K562 (cell line): ENCODE data around the gene GPATCH2. TPM values are rescaled to one million over a fixed set of nuclear protein-coding genes. Genes with fewer than 3 reads are reported as not detected.
A peak's percentile ranks its signal among the peaks of the same experiment; 100 is the strongest.

Experiments used
- ATAC-seq: fragments of 200-7000 bp; cut with Tn5 transposase; 3 replicates; pipeline ENCODE4 v1.9.1; 2020; ENCODE audit warnings: moderate library complexity
- BruUV-seq: library from RNA; stranded (reverse); fragments of 400-500 nt; replicated peaks from 2 replicates; lab custom pipeline; 2021; lab: Mats Ljungman, UMichigan
- CTCF ChIA-PET: fragments of 300-600 bp; formaldehyde crosslinking; extraction: SDS; loops from one replicate; lab custom pipeline; 2021; ENCODE audit warnings: low intra/inter-chr PET ratio; lab: Yijun Ruan, JAX
- POLR2A ChIA-PET: fragments of 300-600, 350-650 bp; sonication (Branson Sonifier 250); formaldehyde crosslinking; extraction: SDS; loops from one replicate; lab custom pipeline; 2021; ENCODE audit warnings: antibody characterized with exemption, inconsistent platforms; lab: Yijun Ruan, JAX
- DNase-seq, 4 experiments: peaks; one replicate each; pipeline versions ENCODE4 v3.0.0 to v3.0.0-alpha.2; 2011 to 2018; ENCODE audit warnings: low spot score in 3 of 4, mixed read lengths in 3 of 4; ENCODE audit errors: extremely low read depth in 1 of 4
- FAIRE-seq: peaks from 2 replicates; lab custom pipeline; 2011; peaks lifted over from hg19 to GRCh38; lab: Jason Lieb, UNC
- H2AFZ ChIP-seq: 2 replicates; pipeline ENCODE4 v1.6.0; 2011; ENCODE audit warnings: low read depth, low read length, control low read depth, inconsistent platforms
- H3K27ac ChIP-seq: fragments of 200-600 bp; 3 replicates; pipeline ENCODE4 v1.8.0; 2011; ENCODE audit warnings: low read depth, mild to moderate bottlenecking, control low read depth, inconsistent platforms, low read length, moderate library complexity, mixed read lengths; ENCODE audit errors: extremely low read depth
- H3K27me3 ChIP-seq, 2 experiments: fragments of 300-600 bp in 1 of 2; 2 replicates in 1 of 2; 3 replicates in 1 of 2; pipeline versions ENCODE4 v1.6.0 to v1.8.0; 2011; ENCODE audit warnings: inconsistent platforms in 2 of 2, low read length in 2 of 2, mild to moderate bottlenecking in 1 of 2, mixed read lengths in 1 of 2, moderate library complexity in 1 of 2; ENCODE audit not compliant: control insufficient read depth in 2 of 2, insufficient read depth in 2 of 2
- H3K36me3 ChIP-seq: fragments of 300-600 bp; 3 replicates; pipeline ENCODE4 v1.8.0; 2011; ENCODE audit warnings: mild to moderate bottlenecking, low read length, inconsistent platforms; ENCODE audit not compliant: control insufficient read depth, insufficient read depth
- H3K4me1 ChIP-seq, 2 experiments: fragments of 200-600 bp in 1 of 2; replicated peaks in 1 of 2; 2 replicates in 1 of 2; 3 replicates in 1 of 2; pipeline versions ENCODE4 v1.5.1 to v1.8.0; 2011; ENCODE audit warnings: inconsistent platforms in 2 of 2, low read length in 2 of 2, mild to moderate bottlenecking in 1 of 2, mixed read lengths in 1 of 2, moderate library complexity in 1 of 2; ENCODE audit not compliant: control insufficient read depth in 2 of 2, insufficient read depth in 2 of 2
- H3K4me2 ChIP-seq: 2 replicates; pipeline ENCODE4 v1.6.1; 2011; ENCODE audit warnings: low read length, control low read depth, inconsistent platforms, mixed read lengths; ENCODE audit not compliant: insufficient read depth
- H3K4me3 ChIP-seq: fragments of 200-600 bp; sonication (generic), shearing (Covaris generic); 2 replicates; pipeline ENCODE4 v1.5.1; 2016; ENCODE audit warnings: control low read depth, inconsistent platforms
- H3K79me2 ChIP-seq: fragments of 200-600 bp; 3 replicates; pipeline ENCODE4 v1.8.0; 2011; ENCODE audit warnings: low read length, inconsistent platforms; ENCODE audit not compliant: control insufficient read depth, insufficient read depth
- H3K9ac ChIP-seq, 2 experiments: 2 replicates each; pipeline versions ENCODE4 v1.6.0 to v1.6.1; 2011; ENCODE audit warnings: low read depth in 2 of 2, low read length in 2 of 2, control low read depth in 1 of 2, inconsistent platforms in 1 of 2, mild to moderate bottlenecking in 1 of 2, mixed read lengths in 1 of 2; ENCODE audit not compliant: insufficient read depth in 1 of 2
- H3K9me1 ChIP-seq: one replicate; pipeline ENCODE4 v1.6.0; 2011; ENCODE audit warnings: inconsistent platforms, mild to moderate bottlenecking, low read length, moderate library complexity; ENCODE audit not compliant: control insufficient read depth, insufficient read depth
- H3K9me3 ChIP-seq: replicated peaks from 2 replicates; pipeline ENCODE4 v1.5.1; 2011; ENCODE audit warnings: low read depth, low read length, inconsistent platforms; ENCODE audit not compliant: control insufficient read depth, insufficient read depth
- H4K20me1 ChIP-seq: replicated peaks from 2 replicates; pipeline ENCODE4 v1.6.1; 2011; ENCODE audit warnings: low read length, inconsistent platforms, mixed read lengths; ENCODE audit not compliant: control insufficient read depth, insufficient read depth
- ARNT ChIP-seq, 2 experiments: fragments of 450-650 bp; IDR thresholded peaks; 2 replicates each; pipeline ENCODE4 v1.6.1; 2016; ENCODE audit warnings: mild to moderate bottlenecking in 1 of 2
- FOXK2 ChIP-seq, 2 experiments: fragments of 450-650 bp; IDR thresholded peaks in 1 of 2; conservative IDR thresholded peaks in 1 of 2; 2 replicates each; pipeline ENCODE4 v1.6.1; 2016; ENCODE audit warnings: low read depth in 2 of 2, mild to moderate bottlenecking in 1 of 2
- GTF2A2 ChIP-seq: IDR thresholded peaks from 2 replicates; pipeline ENCODE4 v1.6.1; 2016; ENCODE audit warnings: mild to moderate bottlenecking, missing genetic modification characterization, missing compliant biosample characterization
- LEF1 ChIP-seq: fragments of 450-650 bp; IDR thresholded peaks from 2 replicates; pipeline ENCODE4 v1.6.1; 2016; ENCODE audit warnings: mild to moderate bottlenecking
- PYGO2 ChIP-seq: fragments of 450-650 bp; IDR thresholded peaks from 2 replicates; pipeline ENCODE4 v1.6.1; 2016; ENCODE audit warnings: mild to moderate bottlenecking, missing genetic modification characterization, moderate library complexity, missing compliant biosample characterization
- RAD51 ChIP-seq: fragments of 450-650 bp; IDR thresholded peaks from 2 replicates; pipeline ENCODE4 v1.7.1; 2016; ENCODE audit warnings: low read depth, mild to moderate bottlenecking, borderline replicate concordance
- SAP30 ChIP-seq: fragments of 200-600 bp; sonication (generic); IDR thresholded peaks from 2 replicates; pipeline ENCODE4 v1.6.1; 2012; ENCODE audit warnings: borderline replicate concordance, low read depth, mild to moderate bottlenecking, moderate library complexity, low read length, control low read depth, inconsistent platforms; ENCODE audit not compliant: insufficient read depth, poor library complexity, severe bottlenecking
- SETDB1 ChIP-seq: IDR thresholded peaks from one replicate; pipeline ENCODE4 v1.6.1; 2012; ENCODE audit warnings: low read length, control low read depth, inconsistent platforms
- TCF3 ChIP-seq: sonication (generic); formaldehyde crosslinking; IDR thresholded peaks from 2 replicates; pipeline ENCODE4 v1.4.0; 2020; ENCODE audit warnings: mild to moderate bottlenecking, missing genetic modification reagents
- XRCC5 ChIP-seq: fragments of 200-400 bp; formaldehyde crosslinking; IDR thresholded peaks from 2 replicates; pipeline ENCODE4 v1.6.1; 2017; ENCODE audit warnings: low read depth, mild to moderate bottlenecking, low read length
- ZKSCAN3 ChIP-seq: fragments of 250-450 bp; sonication (Bioruptor Pico); IDR thresholded peaks from 2 replicates; pipeline ENCODE4 v1.4.0; 2020
- WGBS: fragments of 100-300 bp; shearing (Covaris generic); methylation state at CpG from one replicate; pipeline ENCODE4 v1.1.6; 2016; ENCODE audit warnings: low coverage, mixed read lengths; ENCODE audit not compliant: insufficient coverage; ENCODE audit errors: missing lambda C conversion rate; 5-methylcytosine and 5-hydroxymethylcytosine counted together
- in situ Hi-C: fragments of 300-500 bp; cut with MboI; formaldehyde crosslinking; loops from 4 replicates; pipeline ENCODE4 v1.15.0; 2018; ENCODE audit warnings: inconsistent platforms, mixed read lengths
- intact Hi-C: fragments of 100-400 bp; cut with micrococcal nuclease; formaldehyde crosslinking; loops from 2 replicates; pipeline ENCODE4 v1.14.2; 2022
- polyA plus RNA-seq, 8 experiments: library from polyadenylated mRNA; depleted of rRNA in 4 of 8; stranded (reverse) in 5 of 8; unstranded in 3 of 8; fragments of >200 nt; fragmentation: Nextera tagmentation in 2 of 8; fragmentation: Illumina TruSeq in 1 of 8; extraction: Ambion mirVana in 2 of 8; extraction: Trizol in 1 of 8; gene quantifications; 2 replicates each; pipeline versions ENCODE4 v1.2.1 to v1.2.3, GENCODE V29; 2011 to 2014; ENCODE audit warnings: inconsistent platforms in 1 of 8, missing spikeins in 1 of 8
- total RNA-seq, 7 experiments: library from RNA; depleted of rRNA in 6 of 7; stranded (reverse); fragments of >200 nt in 6 of 7; fragmentation: Illumina TruSeq in 2 of 7; extraction: Trizol in 2 of 7; gene quantifications; 2 replicates each; pipeline versions ENCODE4 v1.2.1 to v1.2.3, GENCODE V29; 2011 to 2021; ENCODE audit warnings: low replicate concordance in 1 of 7
- TF ChIP-seq, protein P1 (sequence below): fragments of 250-450 bp; sonication (Bioruptor Pico); IDR thresholded peaks from 2 replicates; pipeline ENCODE4 v1.5.0; 2021

GPATCH2 gene
- total and polyA plus RNA-seq, 9 of the 15 experiments (the other 6 are each of a cell fraction or from before 2014, with no cell fraction given), result 0.38 to 2.0 (median 0.55) TPM

DNA sequence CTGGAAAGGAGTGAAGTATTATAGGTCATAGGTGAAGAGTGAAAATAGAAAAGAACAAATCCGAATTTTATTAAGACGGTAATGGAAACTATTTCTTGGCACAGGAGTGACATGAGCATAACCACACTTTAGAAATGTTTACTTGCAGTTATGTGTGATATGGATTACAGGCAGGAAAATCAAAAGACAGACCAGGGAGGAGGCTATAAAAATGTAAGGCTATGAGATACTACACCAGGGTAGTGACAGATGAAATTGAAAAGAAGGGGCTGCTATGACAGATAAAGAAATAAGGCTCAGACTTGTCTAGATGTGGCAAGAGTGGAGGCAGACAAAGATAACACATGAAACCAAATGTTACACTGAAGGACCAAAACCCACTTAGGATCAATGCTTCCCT lies 31.7 kb downstream of the GPATCH2 start:
- H3K4me1 ChIP-seq, result no peaks in the 10 kb centered on the region
- no peak overlapping the region for H3K27ac ChIP-seq
- no peak overlapping the region for H3K9ac ChIP-seq
- no peaks in the 10 kb centered on the region for H3K79me2 ChIP-seq
- intact Hi-C loops (no loop called here), in situ Hi-C loops (no loop called here)
- H2AFZ ChIP-seq, result no peak overlapping the region
- WGBS, result 0% methylated on average over 2 of the region's 2 CpGs
- no peak overlapping the region for H3K4me2 ChIP-seq
- no TSS peak for BruUV-seq
- no peak overlapping the region for H3K4me3 ChIP-seq
- TF ChIP-seq TCF3 (CRISPR knock-in tag) (peak; percentile 63), GTF2A2 (tag) (no peak)
- no peaks in the 10 kb centered on the region for H3K9me3 ChIP-seq
- no peaks in the 10 kb centered on the region for H3K36me3 ChIP-seq
- no peaks in the 10 kb centered on the region for H3K27me3 ChIP-seq
- POLR2A ChIA-PET, result no interaction called here
- CTCF ChIA-PET, result no interaction called here
- ATAC-seq (no peak), FAIRE-seq (no peak), DNase-seq (no peak)
- no peaks in the 10 kb centered on the region for H3K9me1 ChIP-seq
- no peaks in the 10 kb centered on the region for H4K20me1 ChIP-seq

DNA sequence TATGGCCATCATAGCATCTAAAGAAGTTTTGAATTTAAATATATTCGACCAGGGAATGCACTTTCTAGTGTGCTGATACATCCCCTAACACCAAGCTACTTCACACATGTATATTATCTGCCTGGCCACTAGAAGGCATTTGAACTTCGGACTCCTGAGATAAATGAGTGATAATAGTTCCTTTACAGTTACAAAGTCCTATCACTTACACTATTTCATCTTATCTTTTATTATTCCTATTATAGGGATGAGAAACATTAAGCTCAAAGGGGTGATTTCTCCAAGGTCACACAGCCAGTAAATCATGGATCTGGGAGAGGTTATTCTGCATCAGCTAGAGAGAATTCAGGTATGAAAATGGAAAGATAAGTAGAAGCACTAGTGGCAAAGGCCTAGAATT lies 40.3 kb downstream of the GPATCH2 start:
- H3K9ac ChIP-seq, result no peak overlapping the region
- WGBS, result 3% methylated on average over 2 of the region's 2 CpGs
- no peaks in the 10 kb centered on the region for H4K20me1 ChIP-seq
- no peak overlapping the region for H2AFZ ChIP-seq
- ATAC-seq (no peak), DNase-seq (no peak), FAIRE-seq (no peak)
- intact Hi-C loops (no loop called here), in situ Hi-C loops (no loop called here)
- BruUV-seq, result no TSS peak
- no peaks in the 10 kb centered on the region for H3K27me3 ChIP-seq
- no peak overlapping the region for H3K4me2 ChIP-seq
- no peaks in the 10 kb centered on the region for H3K36me3 ChIP-seq
- ChIA-PET CTCF (no interaction called here), POLR2A (interaction anchor here (0.6 kb wide), 1 partner anchor 168 kb away, joined by 3 read pairs; no protein-coding TSS in a partner anchor)
- H3K4me1 ChIP-seq, result no peaks in the 10 kb centered on the region
- no peaks in the 10 kb centered on the region for H3K9me1 ChIP-seq
- no peaks in the 10 kb centered on the region for H3K9me3 ChIP-seq
- H3K79me2 ChIP-seq, result no peaks in the 10 kb centered on the region
- no peak overlapping the region for H3K4me3 ChIP-seq
- no peak overlapping the region for H3K27ac ChIP-seq
- TF ChIP-seq ZKSCAN3 (CRISPR knock-in tag) (no peak), LEF1 (no peak), RAD51 (no peak), FOXK2 (conservative IDR thresholded peaks at IDR 0.05 in 1 of 2, IDR thresholded peaks at IDR 0.05 in 1 of 2; ENCODE audit: low read depth in 2 of 2) (no peak), SETDB1 (no peak), PYGO2 (tag) (no peak), ARNT (IDR thresholded peaks at IDR 0.05) (no peak), XRCC5 (no peak), SAP30 (no peak)
- TF ChIP-seq, protein P1, sequence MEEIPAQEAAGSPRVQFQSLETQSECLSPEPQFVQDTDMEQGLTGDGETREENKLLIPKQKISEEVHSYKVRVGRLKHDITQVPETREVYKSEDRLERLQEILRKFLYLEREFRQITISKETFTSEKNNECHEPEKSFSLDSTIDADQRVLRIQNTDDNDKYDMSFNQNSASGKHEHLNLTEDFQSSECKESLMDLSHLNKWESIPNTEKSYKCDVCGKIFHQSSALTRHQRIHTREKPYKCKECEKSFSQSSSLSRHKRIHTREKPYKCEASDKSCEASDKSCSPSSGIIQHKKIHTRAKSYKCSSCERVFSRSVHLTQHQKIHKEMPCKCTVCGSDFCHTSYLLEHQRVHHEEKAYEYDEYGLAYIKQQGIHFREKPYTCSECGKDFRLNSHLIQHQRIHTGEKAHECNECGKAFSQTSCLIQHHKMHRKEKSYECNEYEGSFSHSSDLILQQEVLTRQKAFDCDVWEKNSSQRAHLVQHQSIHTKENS (CRISPR knock-in tag), result no peak
